GM18517 (cell line): ENCODE results near the gene ZNF536.

Experiments used
- ATAC-seq: cut with Tn5 transposase; IDR thresholded peaks from one replicate; pipeline ENCODE4 v1.9.1; 2021; ENCODE audit warnings: mild to moderate bottlenecking, moderate library complexity; ENCODE audit not compliant: unreplicated experiment

Gene ZNF536

GRCh38 chr19:30519607-30520205 lies 147.5 kb downstream of the ZNF536 start:
- ATAC-seq = no peak

GRCh38 chr19:30520735-30521479 lies 148.7 kb downstream of the ZNF536 start:
- ATAC-seq = no peak

GRCh38 chr19:30521937-30522336 lies 149.8 kb downstream of the ZNF536 start:
- ATAC-seq = no peak

- no peak for ATAC-seq
Measured at GRCh38 chr19:30522341-30522740, 150.2 kb downstream of the ZNF536 start.

- no peak for ATAC-seq
Measured at GRCh38 chr19:30523791-30524190, 151.6 kb downstream of the ZNF536 start.

GRCh38 chr19:30525383-30525782 lies 153.2 kb downstream of the ZNF536 start:
- no peak for ATAC-seq

- ATAC-seq = no peak
Measured at GRCh38 chr19:30528919-30529318, 156.7 kb downstream of the ZNF536 start.

GRCh38 chr19:30529876-30530275 lies 157.7 kb downstream of the ZNF536 start:
- ATAC-seq = no peak

- ATAC-seq = no peak
Measured at GRCh38 chr19:30530751-30531150, 158.6 kb downstream of the ZNF536 start.

- no peak for ATAC-seq
Measured at GRCh38 chr19:30535011-30535410, 162.8 kb downstream of the ZNF536 start.

GRCh38 chr19:30536975-30537374 lies 164.8 kb downstream of the ZNF536 start:
- ATAC-seq = no peak

GRCh38 chr19:30539315-30539714 lies 167.1 kb downstream of the ZNF536 start:
- no peak for ATAC-seq

GRCh38 chr19:30539981-30540380 lies 167.8 kb downstream of the ZNF536 start:
- ATAC-seq = no peak

- ATAC-seq = no peak
Measured at GRCh38 chr19:30540761-30541160, 168.6 kb downstream of the ZNF536 start.

- no peak for ATAC-seq
Measured at GRCh38 chr19:30541575-30541974, 169.4 kb downstream of the ZNF536 start.

- ATAC-seq = no peak
Measured at GRCh38 chr19:30543243-30543945, 171.2 kb downstream of the ZNF536 start.

GRCh38 chr19:30545752-30546151 lies 173.6 kb downstream of the ZNF536 start:
- ATAC-seq = no peak

- ATAC-seq = no peak
Measured at GRCh38 chr19:30546332-30546731, 174.1 kb downstream of the ZNF536 start.

GRCh38 chr19:30547246-30547645 lies 175.1 kb downstream of the ZNF536 start:
- ATAC-seq = no peak

GRCh38 chr19:30549151-30549550 lies 177.0 kb downstream of the ZNF536 start:
- no peak for ATAC-seq

- no peak for ATAC-seq
Measured at GRCh38 chr19:30551271-30551670, 179.1 kb downstream of the ZNF536 start.

GRCh38 chr19:30552593-30552992 lies 180.4 kb downstream of the ZNF536 start:
- no peak for ATAC-seq
